Measurements from ENCODE around the gene MAPRE3. TPM values are rescaled to one million over a fixed set of nuclear protein-coding genes. Genes with fewer than 3 reads are reported as not detected.

Gene MAPRE3
- total RNA-seq, 1 experiment from 2014 or later: 7.4 TPM

- DNase-seq (ENCODE audit: low spot score): no peak
Measured at GRCh38 chr2:27038631-27039339, 68.3 kb downstream of the MAPRE3 start.

GRCh38 chr2:27039426-27039825, 69.0 kb downstream of the MAPRE3 start:
- no peak for DNase-seq (ENCODE audit: low spot score)

- DNase-seq (ENCODE audit: low spot score): no peak
Measured at GRCh38 chr2:27039871-27040270, 69.4 kb downstream of the MAPRE3 start.

- no peak for DNase-seq (ENCODE audit: low spot score)
Measured at GRCh38 chr2:27040282-27040681, 69.8 kb downstream of the MAPRE3 start.

- DNase-seq (ENCODE audit: low spot score): no peak
Measured at GRCh38 chr2:27041752-27042151, 71.3 kb downstream of the MAPRE3 start.

- DNase-seq (ENCODE audit: low spot score): peak; percentile 22
Measured at GRCh38 chr2:27042159-27042661, 71.8 kb downstream of the MAPRE3 start.

GRCh38 chr2:27042985-27043634, 72.7 kb downstream of the MAPRE3 start:
- DNase-seq (ENCODE audit: low spot score): no peak

GRCh38 chr2:27049422-27050280, 79.2 kb downstream of the MAPRE3 start:
- no peak for DNase-seq (ENCODE audit: low spot score)

- DNase-seq (ENCODE audit: low spot score): peak; percentile 99
Measured at GRCh38 chr2:27050281-27050995, 80.0 kb downstream of the MAPRE3 start.

GRCh38 chr2:27050996-27051901, 80.8 kb downstream of the MAPRE3 start, which contains the start of gene AGBL5:
AGBL5 (plus strand) TSS chr2:27051668; CDS start chr2:27052959, 1,291 bp downstream.
- peak; percentile 97 for DNase-seq (ENCODE audit: low spot score)

GRCh38 chr2:27051902-27052645, 81.6 kb downstream of the MAPRE3 start:
- DNase-seq (ENCODE audit: low spot score): peak; percentile 41

GRCh38 chr2:27053321-27053720, 82.9 kb downstream of the MAPRE3 start:
- DNase-seq (ENCODE audit: low spot score): no peak

GRCh38 chr2:27053776-27054175, 83.3 kb downstream of the MAPRE3 start:
- no peak for DNase-seq (ENCODE audit: low spot score)

GRCh38 chr2:27054721-27055120, 84.3 kb downstream of the MAPRE3 start:
- no peak for DNase-seq (ENCODE audit: low spot score)

GRCh38 chr2:27057184-27057583, 86.7 kb downstream of the MAPRE3 start:
- no peak for DNase-seq (ENCODE audit: low spot score)

GRCh38 chr2:27058210-27058609, 87.8 kb downstream of the MAPRE3 start:
- DNase-seq (ENCODE audit: low spot score): no peak

- DNase-seq (ENCODE audit: low spot score): no peak
Measured at GRCh38 chr2:27059141-27059820, 88.8 kb downstream of the MAPRE3 start.

- DNase-seq (ENCODE audit: low spot score): no peak
Measured at GRCh38 chr2:27060323-27060722, 89.9 kb downstream of the MAPRE3 start.

GRCh38 chr2:27065128-27065527, 94.7 kb downstream of the MAPRE3 start:
- DNase-seq (ENCODE audit: low spot score): no peak

Measured in HT-29 (cell line).